K562 (cell line): ENCODE results near the gene MRPL28. TPM values are rescaled to one million over a fixed set of nuclear protein-coding genes. Genes with fewer than 3 reads are reported as not detected.

Experiments
- BHLHE40 ChIP-seq: IDR thresholded peaks from 2 replicates; pipeline ENCODE4 v1.6.1; 2011; ENCODE audit warnings: low read length, improper control_type of control experiment
- CAMTA2 ChIP-seq: fragments of 250-450 bp; sonication (Bioruptor Pico); conservative IDR thresholded peaks from 2 replicates; pipeline ENCODE4 v1.5.1; 2022
- CEBPG ChIP-seq, 3 experiments: fragments of 200-800 bp in 1 of 3; sonication (Bioruptor generic) in 1 of 3; sonication (generic) in 1 of 3; formaldehyde crosslinking in 1 of 3; IDR thresholded peaks in 2 of 3; conservative IDR thresholded peaks in 1 of 3; 2 replicates each; pipeline versions ENCODE4 v1.6.1 to v1.8.0; 2016 to 2022; ENCODE audit warnings: missing compliant biosample characterization in 2 of 3, missing genetic modification characterization in 2 of 3, mild to moderate bottlenecking in 1 of 3, missing genetic modification reagents in 1 of 3
- GABPA ChIP-seq: fragments of 200-800 bp; sonication (Bioruptor generic); conservative IDR thresholded peaks from 2 replicates; pipeline ENCODE4 v1.6.1; 2016; ENCODE audit warnings: low read depth, missing genetic modification characterization, missing compliant biosample characterization
- GATAD2A ChIP-seq: fragments of 450-650 bp; IDR thresholded peaks from 2 replicates; pipeline ENCODE4 v1.6.1; 2017
- GTF2A2 ChIP-seq: IDR thresholded peaks from 2 replicates; pipeline ENCODE4 v1.6.1; 2016; ENCODE audit warnings: mild to moderate bottlenecking, missing genetic modification characterization, missing compliant biosample characterization
- HIVEP1 ChIP-seq: fragments of 250-450 bp; sonication (Bioruptor Pico); IDR thresholded peaks from 2 replicates; pipeline ENCODE4 v1.4.0; 2020; ENCODE audit warnings: mild to moderate bottlenecking
- HNRNPK ChIP-seq: fragments of 200-400 bp; formaldehyde crosslinking; IDR thresholded peaks from one replicate; pipeline ENCODE4 v1.6.1; 2018; ENCODE audit warnings: mild to moderate bottlenecking, low read depth, low read length; ENCODE audit not compliant: poor library complexity, severe bottlenecking
- ILF3 ChIP-seq: fragments of 450-650 bp; IDR thresholded peaks from 2 replicates; pipeline ENCODE4 v1.6.1; 2018; ENCODE audit warnings: antibody characterized with exemption, mild to moderate bottlenecking, moderate library complexity, borderline replicate concordance
- KAT8 ChIP-seq: fragments of 450-650 bp; IDR thresholded peaks from 2 replicates; pipeline ENCODE4 v1.6.1; 2016; ENCODE audit warnings: low read depth, mild to moderate bottlenecking
- MEIS2 ChIP-seq: fragments of 450-650 bp; IDR thresholded peaks from 2 replicates; pipeline ENCODE4 v1.6.1; 2014; ENCODE audit warnings: mild to moderate bottlenecking; ENCODE audit not compliant: partially characterized antibody
- NBN ChIP-seq: fragments of 450-650 bp; IDR thresholded peaks from 2 replicates; pipeline ENCODE4 v1.6.1; 2016; ENCODE audit warnings: low read depth, mild to moderate bottlenecking
- PHF8 ChIP-seq: fragments of 200-600 bp; sonication (generic); IDR thresholded peaks from 2 replicates; pipeline ENCODE4 v1.6.1; 2012; ENCODE audit warnings: mixed run types, mild to moderate bottlenecking, inconsistent platforms, low read length, moderate library complexity, borderline replicate concordance
- RBFOX2 ChIP-seq: fragments of 200-400 bp; formaldehyde crosslinking; IDR thresholded peaks from 2 replicates; pipeline ENCODE4 v1.6.1; 2017; ENCODE audit warnings: low read depth, mild to moderate bottlenecking, low read length, moderate library complexity
- RBM15 ChIP-seq: fragments of 200-400 bp; formaldehyde crosslinking; IDR thresholded peaks from 2 replicates; pipeline ENCODE4 v1.6.1; 2018; ENCODE audit warnings: mild to moderate bottlenecking, low read length, moderate library complexity; ENCODE audit not compliant: insufficient read depth
- SAFB ChIP-seq: fragments of 200-400 bp; formaldehyde crosslinking; IDR thresholded peaks from 2 replicates; pipeline ENCODE4 v1.6.1; 2017; ENCODE audit warnings: low read depth, low read length, borderline replicate concordance
- SMAD4 ChIP-seq: fragments of 250-450 bp; sonication (Bioruptor Pico); conservative IDR thresholded peaks from 2 replicates; pipeline ENCODE4 v1.8.0; 2021; ENCODE audit warnings: inconsistent platforms, mild to moderate bottlenecking, moderate library complexity
- SMARCC2 ChIP-seq: fragments of 450-650 bp; IDR thresholded peaks from 2 replicates; pipeline ENCODE4 v1.6.1; 2017; ENCODE audit warnings: antibody characterized with exemption, moderate library complexity, mild to moderate bottlenecking, low read depth
- TARDBP ChIP-seq: fragments of 450-650 bp; IDR thresholded peaks from 2 replicates; pipeline ENCODE4 v1.6.1; 2016
- VEZF1 ChIP-seq: fragments of 200-800 bp; sonication (Bioruptor generic); IDR thresholded peaks from 2 replicates; pipeline ENCODE4 v1.6.1; 2017; ENCODE audit warnings: missing genetic modification characterization, missing compliant biosample characterization
- ZBTB43 ChIP-seq: sonication (generic); formaldehyde crosslinking; IDR thresholded peaks from 2 replicates; pipeline ENCODE4 v1.8.0; 2023; ENCODE audit warnings: mild to moderate bottlenecking, missing genetic modification reagents
- ZBTB7A ChIP-seq: IDR thresholded peaks from 2 replicates; pipeline ENCODE4 v1.6.1; 2011; ENCODE audit warnings: low read depth, mild to moderate bottlenecking, low read length, moderate library complexity, borderline replicate concordance; ENCODE audit not compliant: control insufficient read depth
- ZNF398 ChIP-seq: fragments of 250-450 bp; sonication (Bioruptor Pico); IDR thresholded peaks from 2 replicates; pipeline ENCODE4 v1.8.0; 2021; ENCODE audit warnings: moderate library complexity, mild to moderate bottlenecking, inconsistent platforms
- ZNF445 ChIP-seq: fragments of 250-450 bp; sonication (Bioruptor Pico); IDR thresholded peaks from 2 replicates; pipeline ENCODE4 v1.4.0; 2020; ENCODE audit warnings: low read depth, mild to moderate bottlenecking, moderate library complexity
- polyA plus RNA-seq, 8 experiments: library from polyadenylated mRNA; depleted of rRNA in 4 of 8; stranded (reverse) in 5 of 8; unstranded in 3 of 8; fragments of >200 nt; fragmentation: Nextera tagmentation in 2 of 8; fragmentation: Illumina TruSeq in 1 of 8; extraction: Ambion mirVana in 2 of 8; extraction: Trizol in 1 of 8; gene quantifications; 2 replicates each; pipeline versions ENCODE4 v1.2.1 to v1.2.3, GENCODE V29; 2011 to 2014; ENCODE audit warnings: inconsistent platforms in 1 of 8, missing spikeins in 1 of 8
- total RNA-seq, 7 experiments: library from RNA; depleted of rRNA in 6 of 7; stranded (reverse); fragments of >200 nt in 6 of 7; fragmentation: Illumina TruSeq in 2 of 7; extraction: Trizol in 2 of 7; gene quantifications; 2 replicates each; pipeline versions ENCODE4 v1.2.1 to v1.2.3, GENCODE V29; 2011 to 2021; ENCODE audit warnings: low replicate concordance in 1 of 7

The MRPL28 gene
- total and polyA plus RNA-seq, 9 of the 15 experiments (the other 6 are each of a cell fraction or from before 2014, with no cell fraction given), result 2.5 to 323 (median 175) TPM

- TF ChIP-seq PHF8 (peak; percentile 75; the same call in 1 of the 2 replicates), MEIS2 (no peak), SAFB (0 out of 2 replicates have a peak, but pooled peaks have one; percentile 22), ZNF398 (no peak), BHLHE40 (no peak), HNRNPK (no peak), KAT8 (no peak), TARDBP (no peak), VEZF1 (CRISPR knock-in tag) (peak; percentile 75), RBM15 (no peak), GABPA (tag) (peak; percentile 76), SMARCC2 (no peak), RBFOX2 (peak; percentile 78), ZBTB7A (peak; percentile 54; the same call in 1 of the 2 replicates), HIVEP1 (no peak), CAMTA2 (CRISPR knock-in tag) (no peak), ILF3 (no peak), ZBTB43 (CRISPR knock-in tag) (no peak), GATAD2A (no peak), NBN (no peak), CEBPG (CRISPR knock-in tag; IDR thresholded peaks at IDR 0.05) (no peak), CEBPG (tag; conservative IDR thresholded peaks at IDR 0.05 in 1 of 2, IDR thresholded peaks at IDR 0.05 in 1 of 2) (no peak), SMAD4 (CRISPR knock-in tag) (no peak), GTF2A2 (tag) (no peak), ZNF445 (CRISPR knock-in tag) (no peak)
These were observed 17.6 kb downstream of the MRPL28 start, which contains the start of gene AXIN1 (continued) for GRCh38 chr16:352547-353403.
